ENCODE data around the gene SUGT1. TPM values are rescaled to one million over a fixed set of nuclear protein-coding genes. Genes with fewer than 3 reads are reported as not detected.
A peak's percentile ranks its signal among the peaks of the same experiment; 100 is the strongest.

The SUGT1 gene
- total RNA-seq, 1 donor from 2014 or later = 56.8 TPM

- H3K9me3 Mint-ChIP-seq = no peaks in the 10 kb centered on the region
- peaks cover 75% of the 10 kb centered on the region for H3K27me3 Mint-ChIP-seq
- no peak for TF ChIP-seq CTCF (conservative IDR thresholded peaks at IDR 0.05)
- no peak overlapping the region for H3K27ac Mint-ChIP-seq
- H3K4me1 Mint-ChIP-seq (ENCODE audit: unreplicated experiment) = peaks cover 12% of the 10 kb centered on the region
- no peaks in the 10 kb centered on the region for H3K36me3 Mint-ChIP-seq
- H3K4me3 Mint-ChIP-seq = peak overlapping the region; percentile 84
- no peak for DNase-seq (ENCODE audit: extremely low spot score, unreplicated experiment)
Observed at GRCh38 chr13:52737965-52738364, 85.3 kb downstream of the SUGT1 start.

GRCh38 chr13:52738719-52739467 lies 86.3 kb downstream of the SUGT1 start:
- Mint-ChIP-seq H3K36me3 (no peaks in the 10 kb centered on the region), H3K27me3 (peaks cover 73% of the 10 kb centered on the region), H3K9me3 (no peaks in the 10 kb centered on the region), H3K27ac (no peak overlapping the region), H3K4me3 (peak overlapping the region; percentile 84), H3K4me1 (ENCODE audit: unreplicated experiment) (peaks cover 12% of the 10 kb centered on the region)
- no peak for DNase-seq (ENCODE audit: extremely low spot score, unreplicated experiment)
- TF ChIP-seq CTCF (conservative IDR thresholded peaks at IDR 0.05) = peak; percentile 81

- Mint-ChIP-seq H3K4me1 (ENCODE audit: unreplicated experiment) (peaks cover 12% of the 10 kb centered on the region), H3K9me3 (no peaks in the 10 kb centered on the region), H3K27me3 (peaks cover 73% of the 10 kb centered on the region)
Observed at GRCh38 chr13:52739468-52740071, 86.9 kb downstream of the SUGT1 start, which contains the start of gene CNMD. Gene CNMD, minus strand, starts transcription at chr13:52739820. Its CDS starts 119 bp downstream, at chr13:52739701.

GRCh38 chr13:52743569-52743968 lies 90.9 kb downstream of the SUGT1 start:
- no peak for DNase-seq (ENCODE audit: extremely low spot score, unreplicated experiment)
- H3K27ac Mint-ChIP-seq = no peak overlapping the region
- H3K4me3 Mint-ChIP-seq = no peak overlapping the region
- H3K36me3 Mint-ChIP-seq = no peaks in the 10 kb centered on the region
- no peaks in the 10 kb centered on the region for H3K4me1 Mint-ChIP-seq (ENCODE audit: unreplicated experiment)
- no peak for TF ChIP-seq CTCF (conservative IDR thresholded peaks at IDR 0.05)
- H3K9me3 Mint-ChIP-seq = no peaks in the 10 kb centered on the region
- peaks cover 75% of the 10 kb centered on the region for H3K27me3 Mint-ChIP-seq

More at GRCh38 chr13:52739468-52740071, 86.9 kb downstream of the SUGT1 start, which contains the start of gene CNMD:
- Mint-ChIP-seq H3K4me3 (peak within 1 kb of the TSS; percentile 84), H3K36me3 (no peaks in the 10 kb centered on the region), H3K27ac (no peak within 1 kb of the TSS)
- no peak for TF ChIP-seq CTCF (conservative IDR thresholded peaks at IDR 0.05)
- no peak for DNase-seq (ENCODE audit: extremely low spot score, unreplicated experiment)

- Mint-ChIP-seq H3K9me3 (no peaks in the 10 kb centered on the region), H3K27me3 (peaks cover 77% of the 10 kb centered on the region), H3K27ac (no peak overlapping the region), H3K4me1 (ENCODE audit: unreplicated experiment) (no peaks in the 10 kb centered on the region), H3K36me3 (no peaks in the 10 kb centered on the region), H3K4me3 (no peak overlapping the region)
- no peak for DNase-seq (ENCODE audit: extremely low spot score, unreplicated experiment)
- peak; percentile 44 for TF ChIP-seq CTCF (conservative IDR thresholded peaks at IDR 0.05)
Observed at GRCh38 chr13:52743988-52744387, 91.4 kb downstream of the SUGT1 start.
